Measurements from ENCODE around the gene RBMY1F.
"Not testable (repeated sequence)": the region's sequence is repeated elsewhere in the genome, so short reads cannot be mapped to it uniquely, and the experiment has no call there.

The RBMY1F gene

DNA sequence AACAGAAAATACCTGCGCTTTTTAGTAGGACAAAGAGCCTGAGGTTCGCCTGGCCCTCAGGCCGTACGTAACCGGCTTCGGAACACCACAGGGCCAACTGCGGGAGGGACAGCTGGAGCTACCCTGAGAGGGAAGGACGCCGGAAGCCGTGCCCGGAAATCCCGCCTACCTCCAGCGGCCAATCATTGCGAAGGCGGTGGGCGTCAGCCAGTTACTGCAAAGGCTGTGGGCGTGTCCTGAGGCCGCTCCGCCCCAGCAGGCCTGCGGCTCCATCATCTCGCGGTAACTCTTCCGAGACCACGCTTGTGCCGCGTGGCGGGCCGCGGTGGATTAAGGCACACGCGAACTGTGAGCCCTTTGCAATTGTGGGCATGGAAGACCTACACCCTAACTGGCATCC lies at the start of gene RBMY1F:
Gene RBMY1F (minus strand): TSS at position 101 of the 400 bp plus-strand sequence. CDS start 1,954 bp downstream, outside the sequence.
- not testable (repeated sequence) for FAIRE-seq; DNase-seq (ENCODE audit: insufficient read length, low spot score)

DNA sequence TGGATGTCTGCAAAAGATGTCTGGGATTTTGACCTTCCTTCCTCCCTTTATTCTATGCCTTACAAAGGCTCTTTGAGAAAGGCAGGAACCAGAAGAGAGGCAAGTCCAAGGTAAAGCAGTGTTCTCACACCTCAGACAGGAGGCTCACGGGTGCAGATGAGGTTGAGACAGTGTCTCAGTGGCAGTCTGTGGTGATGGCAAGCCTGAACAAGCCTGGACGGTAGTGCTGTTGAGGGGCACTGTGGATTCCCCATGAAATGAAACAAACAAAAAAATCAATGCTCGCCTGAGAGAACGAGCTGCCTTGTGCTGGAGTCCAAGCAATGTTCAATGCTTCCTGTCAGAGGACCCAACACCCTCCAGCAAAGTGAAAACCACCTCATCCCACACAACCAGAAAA lies 31.6 kb downstream of the RBMY1F start:
- not testable (repeated sequence) for DNase-seq (ENCODE audit: insufficient read length, low spot score); FAIRE-seq

DNA sequence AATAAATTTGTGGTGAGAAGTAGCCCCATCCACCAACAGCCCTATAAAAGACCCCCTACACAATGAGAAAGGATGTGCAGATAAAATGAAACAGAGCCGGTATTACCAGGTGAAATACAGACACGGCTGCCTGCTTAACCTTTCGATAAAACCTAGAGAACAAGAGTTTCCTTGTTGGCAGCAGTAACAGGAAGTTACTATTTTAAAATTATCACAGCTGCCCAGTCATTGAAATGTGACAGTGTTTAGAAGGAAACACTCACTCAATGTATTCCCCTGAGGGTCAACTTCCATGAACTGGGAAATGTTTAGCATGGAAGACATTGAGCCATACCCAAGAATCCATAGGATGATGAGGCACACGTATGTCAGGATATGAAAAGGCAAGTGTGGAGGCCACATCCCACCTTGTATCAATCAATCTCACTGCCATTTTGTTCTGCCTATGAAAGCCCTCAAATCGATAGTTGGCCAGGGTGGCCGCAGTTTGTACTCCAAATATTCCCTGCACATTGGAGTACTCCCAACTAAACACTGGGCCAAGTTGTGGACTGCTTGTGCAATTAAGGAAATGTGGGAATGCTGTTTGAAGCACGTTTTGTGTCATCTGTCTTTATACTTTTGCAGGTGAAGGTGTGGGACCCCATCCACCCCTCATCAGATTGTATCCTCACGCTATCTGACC lies 41.6 kb downstream of the RBMY1F start:
- DNase-seq (ENCODE audit: insufficient read length, low spot score); FAIRE-seq: not testable (repeated sequence)

DNA sequence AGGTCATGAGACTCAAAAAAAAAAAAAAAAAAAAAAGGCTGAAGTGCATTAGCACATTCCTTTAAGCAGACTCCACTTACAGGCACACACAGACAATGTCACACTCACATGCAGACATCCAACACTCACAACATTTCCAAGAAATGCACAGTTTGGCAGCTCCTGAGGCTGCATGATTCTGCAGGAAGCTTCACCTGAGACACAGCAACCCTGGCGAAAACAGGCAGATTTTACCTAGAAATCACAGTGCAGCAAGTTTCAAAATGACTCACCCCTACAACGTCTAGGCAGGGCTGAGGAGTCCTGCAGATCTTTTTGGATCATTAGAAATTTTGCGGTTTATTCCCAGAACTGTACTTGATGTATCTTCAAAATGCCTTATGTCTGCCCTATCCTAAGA lies 48.0 kb downstream of the RBMY1F start:
- FAIRE-seq; DNase-seq (ENCODE audit: insufficient read length, low spot score): not testable (repeated sequence)

DNA sequence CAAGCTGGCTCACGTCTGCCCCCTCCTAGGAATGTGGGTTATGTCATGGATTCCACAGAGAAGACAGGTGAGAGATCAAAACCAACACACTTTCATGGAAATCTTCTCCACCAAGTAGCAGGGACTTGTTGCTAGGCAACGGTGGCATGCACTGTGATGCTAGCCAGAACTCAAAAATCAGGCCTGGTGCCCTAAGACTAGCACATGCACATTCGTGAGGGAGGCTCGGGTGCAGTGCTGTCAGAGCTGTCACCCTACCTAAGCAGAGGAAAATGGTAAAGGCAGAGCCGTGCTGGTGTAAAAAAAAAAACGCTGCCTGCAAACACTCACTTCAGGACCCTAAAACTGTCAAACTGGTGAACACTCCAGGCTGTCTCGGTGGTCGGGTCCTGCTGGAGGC lies 52.2 kb downstream of the RBMY1F start:
- DNase-seq (ENCODE audit: insufficient read length, low spot score); FAIRE-seq: not testable (repeated sequence)

All from D721Med (cell line).